ENCODE data around the gene NRSN1. TPM values are rescaled to one million over a fixed set of nuclear protein-coding genes. Genes with fewer than 3 reads are reported as not detected.
"Not testable (repeated sequence)": the region's sequence is repeated elsewhere in the genome, so short reads cannot be mapped to it uniquely, and the experiment has no call there.

Gene NRSN1
- total RNA-seq, 1 donor from 2014 or later = 1.4 TPM

GRCh38 chr6:24140591-24140990 is 14.6 kb downstream of the NRSN1 start:
- H3K27me3 Mint-ChIP-seq (ENCODE audit: low read depth) = peaks cover 34% of the 10 kb centered on the region
- TF ChIP-seq CTCF (IDR thresholded peaks at IDR 0.05; ENCODE audit: unreplicated experiment) = no peak
- DNase-seq (ENCODE audit: low spot score in 2 of 2, unreplicated experiment in 2 of 2) = no peak
- no peaks in the 10 kb centered on the region for H3K4me1 Mint-ChIP-seq
- no peak overlapping the region for H3K4me3 Mint-ChIP-seq
- H3K9me3 Mint-ChIP-seq = no peaks in the 10 kb centered on the region
- no peaks in the 10 kb centered on the region for H3K36me3 Mint-ChIP-seq
- no peak overlapping the region for H3K27ac Mint-ChIP-seq

- H3K4me3 Mint-ChIP-seq; H3K36me3 Mint-ChIP-seq; H3K4me1 Mint-ChIP-seq; H3K9me3 Mint-ChIP-seq; DNase-seq (ENCODE audit: low spot score in 2 of 2, unreplicated experiment in 2 of 2); H3K27ac Mint-ChIP-seq: not testable (repeated sequence)
- peaks cover 21% of the 10 kb centered on the region for H3K27me3 Mint-ChIP-seq (ENCODE audit: low read depth)
These were observed 16.7 kb downstream of the NRSN1 start for GRCh38 chr6:24142733-24143132.

GRCh38 chr6:24145690-24146131 is 19.7 kb downstream of the NRSN1 start:
- TF ChIP-seq CTCF (IDR thresholded peaks at IDR 0.05; ENCODE audit: unreplicated experiment) = no peak
- DNase-seq (ENCODE audit: low spot score in 2 of 2, unreplicated experiment in 2 of 2) = no peak
- no peaks in the 10 kb centered on the region for H3K9me3 Mint-ChIP-seq
- H3K4me1 Mint-ChIP-seq = peaks cover 31% of the 10 kb centered on the region
- no peak overlapping the region for H3K4me3 Mint-ChIP-seq
- no peaks in the 10 kb centered on the region for H3K27me3 Mint-ChIP-seq (ENCODE audit: low read depth)
- no peak overlapping the region for H3K27ac Mint-ChIP-seq
- no peaks in the 10 kb centered on the region for H3K36me3 Mint-ChIP-seq

DNA sequence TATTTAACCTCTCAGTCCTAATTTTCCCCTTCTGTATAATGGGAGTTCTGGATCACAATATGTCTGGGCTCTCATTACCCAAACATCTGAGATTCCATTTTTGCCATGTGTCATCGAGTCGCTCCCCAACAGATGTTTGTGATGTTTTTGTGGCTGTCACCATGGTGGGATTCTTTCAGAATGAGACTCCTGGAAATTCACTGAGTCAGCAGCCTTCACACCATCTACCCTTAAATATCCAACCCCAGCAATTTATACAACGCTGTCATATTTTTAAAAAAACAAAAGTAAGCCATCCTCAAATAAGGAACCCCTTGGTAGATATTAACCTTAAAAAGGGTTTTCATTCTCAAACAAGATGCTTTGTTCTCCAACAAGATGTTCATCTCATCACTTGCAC is 20.9 kb downstream of the NRSN1 start:
- no peak for TF ChIP-seq CTCF (IDR thresholded peaks at IDR 0.05; ENCODE audit: unreplicated experiment)
- no peaks in the 10 kb centered on the region for H3K27me3 Mint-ChIP-seq (ENCODE audit: low read depth)
- no peaks in the 10 kb centered on the region for H3K36me3 Mint-ChIP-seq
- no peak overlapping the region for H3K27ac Mint-ChIP-seq
- H3K4me3 Mint-ChIP-seq = no peak overlapping the region
- no peak for DNase-seq (ENCODE audit: low spot score in 2 of 2, unreplicated experiment in 2 of 2)
- peaks cover 31% of the 10 kb centered on the region for H3K4me1 Mint-ChIP-seq
- H3K9me3 Mint-ChIP-seq = peaks cover 6% of the 10 kb centered on the region

DNA sequence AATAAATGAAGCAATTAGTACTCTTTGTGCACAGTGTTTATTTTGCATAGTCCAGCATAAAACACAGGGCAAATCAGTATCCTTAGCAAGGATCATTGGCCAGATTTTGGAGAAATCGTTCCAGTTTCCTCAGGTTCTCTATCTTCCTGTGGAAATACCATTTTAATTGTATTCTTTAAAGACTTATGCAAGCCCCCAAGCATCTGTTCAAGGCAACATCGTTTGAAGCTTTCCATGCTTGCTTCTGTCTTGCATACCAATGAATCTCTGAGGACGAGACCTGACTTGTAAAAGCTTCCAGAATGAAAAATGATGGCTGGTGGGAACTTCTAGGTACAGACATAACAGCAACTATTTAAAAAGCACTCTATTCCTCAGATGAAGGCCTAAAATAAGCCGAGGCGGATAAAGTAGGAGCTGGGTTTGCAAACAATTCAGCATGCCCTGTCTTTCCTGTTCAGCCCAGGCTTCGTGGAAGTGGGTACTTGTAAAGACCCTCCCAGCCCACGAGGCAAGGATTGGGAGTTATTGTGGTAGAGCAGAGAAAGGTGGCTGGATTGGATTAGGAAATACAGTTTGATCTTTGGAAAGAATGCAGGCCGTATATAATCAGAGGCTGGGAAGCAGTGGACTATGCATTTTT is 21.6 kb downstream of the NRSN1 start:
- H3K27me3 Mint-ChIP-seq (ENCODE audit: low read depth) = no peaks in the 10 kb centered on the region
- H3K9me3 Mint-ChIP-seq = peaks cover 7% of the 10 kb centered on the region
- no peak for DNase-seq (ENCODE audit: low spot score in 2 of 2, unreplicated experiment in 2 of 2)
- H3K4me1 Mint-ChIP-seq = peaks cover 31% of the 10 kb centered on the region
- peak overlapping the region; percentile 83 for H3K27ac Mint-ChIP-seq
- H3K36me3 Mint-ChIP-seq = no peaks in the 10 kb centered on the region
- no peak overlapping the region for H3K4me3 Mint-ChIP-seq
- TF ChIP-seq CTCF (IDR thresholded peaks at IDR 0.05; ENCODE audit: unreplicated experiment) = no peak

DNA sequence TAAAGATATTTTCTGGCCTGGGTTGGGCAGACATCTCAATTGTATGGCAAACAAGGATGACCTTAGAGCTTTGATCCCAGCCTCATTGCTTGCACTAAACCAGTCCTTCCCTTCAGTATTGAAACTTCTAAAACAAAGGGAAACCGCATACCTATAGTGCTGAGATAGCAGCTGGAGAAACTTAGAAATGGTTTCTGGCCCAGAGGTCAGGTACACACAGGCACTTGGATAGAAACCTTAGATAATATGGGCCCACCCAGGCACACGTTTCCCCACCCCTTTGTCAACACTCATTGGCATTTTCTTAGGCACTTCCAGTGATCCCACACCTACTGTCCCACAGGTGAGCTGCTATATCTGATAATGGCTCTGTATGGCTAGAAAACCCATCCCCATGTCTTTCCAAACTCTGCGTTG is 22.1 kb downstream of the NRSN1 start:
- Mint-ChIP-seq H3K27ac (peak overlapping the region; percentile 83), H3K9me3 (peaks cover 7% of the 10 kb centered on the region), H3K27me3 (ENCODE audit: low read depth) (no peaks in the 10 kb centered on the region), H3K36me3 (no peaks in the 10 kb centered on the region), H3K4me1 (peaks cover 31% of the 10 kb centered on the region), H3K4me3 (no peak overlapping the region)
- no peak for TF ChIP-seq CTCF (IDR thresholded peaks at IDR 0.05; ENCODE audit: unreplicated experiment)
- no peak for DNase-seq (ENCODE audit: low spot score in 2 of 2, unreplicated experiment in 2 of 2)

All from mesothelial cell of epicardium (in vitro differentiated cells).